OCI-LY3 (cell line): ENCODE data around the gene TBL1XR1.

Experiments
- H2AFZ ChIP-seq: fragments of 200-600, 300-600 bp; shearing (Covaris generic); 2 replicates; pipeline ENCODE4 v1.6.0; 2014; ENCODE audit warnings: antibody characterized with exemption, low read depth, low read length
- H3K27ac ChIP-seq: fragments of 200-600, 300-600 bp; sonication (generic); 2 replicates; pipeline ENCODE4 v1.5.1; 2014; ENCODE audit warnings: mild to moderate bottlenecking, low read length, moderate library complexity, mixed read lengths
- H3K27me3 ChIP-seq: fragments of 200-600, 300-600 bp; sonication (generic); 2 replicates; pipeline ENCODE4 v1.6.1; 2014; ENCODE audit warnings: low read depth, low read length, mixed read lengths
- H3K36me3 ChIP-seq: fragments of 200-600, 300-600 bp; sonication (generic); replicated peaks from 2 replicates; pipeline ENCODE3; 2014; ENCODE audit warnings: low read depth, low read length, mixed read lengths
- H3K4me1 ChIP-seq: fragments of 300-600, 200-600 bp; sonication (generic); 2 replicates; pipeline ENCODE4 v1.6.1; 2014; ENCODE audit warnings: low read length, mixed read lengths
- H3K4me2 ChIP-seq: fragments of 200-600, 300-600 bp; sonication (generic); 2 replicates; pipeline ENCODE4 v1.6.1; 2014; ENCODE audit warnings: low read length, mixed read lengths
- H3K4me3 ChIP-seq: fragments of 300-600, 200-600 bp; sonication (generic); 2 replicates; pipeline ENCODE4 v1.5.1; 2014; ENCODE audit warnings: antibody characterized with exemption, mild to moderate bottlenecking, low read length, moderate library complexity
- H3K79me2 ChIP-seq: fragments of 300-600, 200-600 bp; shearing (Covaris generic); 2 replicates; pipeline ENCODE4 v1.6.1; 2014; ENCODE audit warnings: mild to moderate bottlenecking, low read length, mixed read lengths
- H3K9ac ChIP-seq: fragments of 300-600, 200-600 bp; shearing (Covaris generic); 2 replicates; pipeline ENCODE4 v1.6.0; 2014; ENCODE audit warnings: mild to moderate bottlenecking, low read length, moderate library complexity
- H3K9me3 ChIP-seq: fragments of 200-600, 300-600 bp; shearing (Covaris generic); 2 replicates; pipeline ENCODE4 v1.6.1; 2014; ENCODE audit warnings: low read length, mixed read lengths; ENCODE audit not compliant: insufficient read depth
- H4K20me1 ChIP-seq: fragments of 200-600, 300-600 bp; sonication (generic); 2 replicates; pipeline ENCODE4 v1.6.1; 2016; ENCODE audit warnings: low read length, mixed read lengths; ENCODE audit not compliant: insufficient read depth
- EZH2phosphoT487 ChIP-seq: fragments of 200-600 bp; shearing (Covaris generic); IDR thresholded peaks from 2 replicates; pipeline ENCODE4 v1.6.1; 2018; ENCODE audit warnings: antibody characterized with exemption, mixed run types, low read depth
- TF ChIP-seq, protein P1 (sequence below): fragments of 200-600, 300-600 bp; sonication (generic); IDR thresholded peaks from 2 replicates; pipeline ENCODE4 v1.5.1; 2014; ENCODE audit warnings: antibody characterized with exemption, low read length, low read depth

The TBL1XR1 gene

DNA sequence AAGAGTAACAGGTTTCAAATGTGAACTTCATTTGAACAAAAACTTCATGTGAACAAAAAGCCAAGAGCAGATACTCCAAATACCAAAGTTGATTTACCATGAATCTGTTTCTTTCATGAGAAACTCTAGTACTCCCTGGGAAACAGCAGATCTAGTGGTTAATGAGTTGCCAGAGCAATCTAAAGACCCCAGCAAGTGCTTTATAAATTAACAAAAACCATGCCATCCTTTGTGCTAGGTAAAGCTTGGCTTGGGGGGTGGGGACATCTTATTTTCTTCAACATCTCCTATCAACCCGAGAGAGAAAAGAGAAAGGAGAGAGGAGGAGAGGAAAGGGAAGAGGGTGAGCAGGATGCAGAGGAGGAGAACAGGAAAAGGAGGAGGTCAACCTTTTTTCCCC is 100.7 kb downstream of the TBL1XR1 start:
- TF ChIP-seq EZH2phosphoT487, result no peak
- TF ChIP-seq, protein P1, sequence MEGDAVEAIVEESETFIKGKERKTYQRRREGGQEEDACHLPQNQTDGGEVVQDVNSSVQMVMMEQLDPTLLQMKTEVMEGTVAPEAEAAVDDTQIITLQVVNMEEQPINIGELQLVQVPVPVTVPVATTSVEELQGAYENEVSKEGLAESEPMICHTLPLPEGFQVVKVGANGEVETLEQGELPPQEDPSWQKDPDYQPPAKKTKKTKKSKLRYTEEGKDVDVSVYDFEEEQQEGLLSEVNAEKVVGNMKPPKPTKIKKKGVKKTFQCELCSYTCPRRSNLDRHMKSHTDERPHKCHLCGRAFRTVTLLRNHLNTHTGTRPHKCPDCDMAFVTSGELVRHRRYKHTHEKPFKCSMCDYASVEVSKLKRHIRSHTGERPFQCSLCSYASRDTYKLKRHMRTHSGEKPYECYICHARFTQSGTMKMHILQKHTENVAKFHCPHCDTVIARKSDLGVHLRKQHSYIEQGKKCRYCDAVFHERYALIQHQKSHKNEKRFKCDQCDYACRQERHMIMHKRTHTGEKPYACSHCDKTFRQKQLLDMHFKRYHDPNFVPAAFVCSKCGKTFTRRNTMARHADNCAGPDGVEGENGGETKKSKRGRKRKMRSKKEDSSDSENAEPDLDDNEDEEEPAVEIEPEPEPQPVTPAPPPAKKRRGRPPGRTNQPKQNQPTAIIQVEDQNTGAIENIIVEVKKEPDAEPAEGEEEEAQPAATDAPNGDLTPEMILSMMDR, result no peak
- peaks cover 36% of the 10 kb centered on the region for H3K36me3 ChIP-seq
- H2AFZ ChIP-seq, result no peak overlapping the region
- no peaks in the 10 kb centered on the region for H3K9me3 ChIP-seq
- no peaks in the 10 kb centered on the region for H3K27me3 ChIP-seq
- H3K4me1 ChIP-seq, result no peaks in the 10 kb centered on the region
- peaks cover 97% of the 10 kb centered on the region for H4K20me1 ChIP-seq
- no peak overlapping the region for H3K4me2 ChIP-seq
- H3K27ac ChIP-seq, result no peak overlapping the region
- H3K4me3 ChIP-seq, result no peak overlapping the region
- H3K79me2 ChIP-seq, result peaks cover 99% of the 10 kb centered on the region
- no peak overlapping the region for H3K9ac ChIP-seq

DNA sequence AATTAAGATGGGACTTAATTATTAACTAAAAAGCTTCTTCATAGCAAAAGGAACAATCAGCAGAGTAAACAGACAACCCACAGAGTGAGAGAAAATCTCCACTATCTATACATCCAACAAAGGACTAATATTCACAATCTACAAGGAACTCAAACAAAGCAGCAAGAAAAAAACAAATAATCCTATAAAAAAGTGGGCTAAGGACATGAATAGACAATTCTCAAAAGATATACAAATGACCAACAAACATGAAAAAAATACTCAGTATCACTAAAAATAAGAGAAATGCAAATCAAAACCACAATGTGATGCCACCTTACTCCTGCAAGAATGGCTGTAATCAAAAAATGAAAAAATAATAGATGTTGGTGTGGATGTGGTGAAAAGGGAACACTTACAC is 103.3 kb downstream of the TBL1XR1 start:
- Histone ChIP-seq H3K9me3 (no peaks in the 10 kb centered on the region), H3K4me3 (no peak overlapping the region), H3K36me3 (peaks cover 36% of the 10 kb centered on the region), H2AFZ (no peak overlapping the region), H4K20me1 (peaks cover 92% of the 10 kb centered on the region), H3K4me1 (no peaks in the 10 kb centered on the region), H3K27ac (no peak overlapping the region), H3K27me3 (no peaks in the 10 kb centered on the region), H3K9ac (no peak overlapping the region), H3K4me2 (no peak overlapping the region), H3K79me2 (peaks cover 97% of the 10 kb centered on the region)
- TF ChIP-seq, protein P1, result no peak
- TF ChIP-seq EZH2phosphoT487, result no peak

DNA sequence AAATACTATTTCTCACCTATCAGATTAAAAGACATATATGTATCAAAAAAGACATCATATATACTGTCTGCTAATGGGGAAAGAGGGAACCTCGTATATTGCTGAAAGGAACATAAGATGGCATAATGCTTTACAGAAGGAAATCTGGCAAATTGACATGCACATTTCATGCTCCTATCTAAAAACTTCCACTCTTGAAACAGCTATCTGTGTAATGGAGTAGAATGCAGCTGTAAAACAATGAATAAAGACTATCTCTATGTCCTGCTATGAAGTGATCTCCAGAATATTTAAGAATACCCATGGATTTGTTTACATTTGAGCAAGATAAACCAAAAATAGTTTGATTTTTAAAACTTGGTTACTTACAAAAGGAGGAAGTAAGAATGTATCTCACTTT is 107.4 kb downstream of the TBL1XR1 start:
- peaks cover 18% of the 10 kb centered on the region for H3K36me3 ChIP-seq
- H3K79me2 ChIP-seq, result peaks cover 96% of the 10 kb centered on the region
- H3K27me3 ChIP-seq, result no peaks in the 10 kb centered on the region
- no peaks in the 10 kb centered on the region for H3K9me3 ChIP-seq
- no peak for TF ChIP-seq EZH2phosphoT487
- TF ChIP-seq, protein P1, result no peak
- H2AFZ ChIP-seq, result no peak overlapping the region
- H4K20me1 ChIP-seq, result peaks cover 93% of the 10 kb centered on the region
- peaks cover 16% of the 10 kb centered on the region for H3K4me1 ChIP-seq
- no peak overlapping the region for H3K9ac ChIP-seq
- no peak overlapping the region for H3K27ac ChIP-seq
- H3K4me3 ChIP-seq, result no peak overlapping the region
- H3K4me2 ChIP-seq, result no peak overlapping the region

DNA sequence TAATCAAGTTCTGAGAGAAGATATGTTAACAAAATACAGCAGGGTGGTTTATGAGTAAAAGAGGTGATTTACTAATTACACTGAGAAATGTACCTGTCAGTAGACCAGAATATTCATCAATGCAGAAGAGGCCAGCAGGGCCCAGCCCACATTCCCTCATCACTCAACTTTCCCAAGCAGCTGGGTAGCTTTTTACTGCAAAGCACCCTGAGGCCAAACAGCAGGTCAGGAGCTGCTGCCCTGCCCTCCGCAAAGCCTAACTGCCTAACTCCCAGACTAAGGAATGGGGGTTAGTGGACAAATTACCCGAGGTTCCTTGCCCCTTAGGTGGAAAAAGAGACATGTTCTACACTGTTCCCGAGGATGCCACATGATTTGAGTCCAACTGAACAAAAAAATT is 108.2 kb downstream of the TBL1XR1 start:
- H3K4me2 ChIP-seq, result no peak overlapping the region
- H3K9ac ChIP-seq, result no peak overlapping the region
- peaks cover 18% of the 10 kb centered on the region for H3K36me3 ChIP-seq
- H3K4me3 ChIP-seq, result no peak overlapping the region
- H3K79me2 ChIP-seq, result peaks cover 96% of the 10 kb centered on the region
- TF ChIP-seq, protein P1, result no peak
- TF ChIP-seq EZH2phosphoT487, result no peak
- no peak overlapping the region for H2AFZ ChIP-seq
- peaks cover 93% of the 10 kb centered on the region for H4K20me1 ChIP-seq
- H3K9me3 ChIP-seq, result no peaks in the 10 kb centered on the region
- no peaks in the 10 kb centered on the region for H3K27me3 ChIP-seq
- peaks cover 17% of the 10 kb centered on the region for H3K4me1 ChIP-seq
- H3K27ac ChIP-seq, result no peak overlapping the region
